GM19238 (cell line): ENCODE results near the gene ZC3H18.
A peak's percentile ranks its signal among the peaks of the same experiment; 100 is the strongest.

Experiments
- DNase-seq: peaks from one replicate; pipeline ENCODE4 v3.0.0; 2011; ENCODE audit warnings: low spot score; ENCODE audit not compliant: insufficient read length

Gene ZC3H18

DNA sequence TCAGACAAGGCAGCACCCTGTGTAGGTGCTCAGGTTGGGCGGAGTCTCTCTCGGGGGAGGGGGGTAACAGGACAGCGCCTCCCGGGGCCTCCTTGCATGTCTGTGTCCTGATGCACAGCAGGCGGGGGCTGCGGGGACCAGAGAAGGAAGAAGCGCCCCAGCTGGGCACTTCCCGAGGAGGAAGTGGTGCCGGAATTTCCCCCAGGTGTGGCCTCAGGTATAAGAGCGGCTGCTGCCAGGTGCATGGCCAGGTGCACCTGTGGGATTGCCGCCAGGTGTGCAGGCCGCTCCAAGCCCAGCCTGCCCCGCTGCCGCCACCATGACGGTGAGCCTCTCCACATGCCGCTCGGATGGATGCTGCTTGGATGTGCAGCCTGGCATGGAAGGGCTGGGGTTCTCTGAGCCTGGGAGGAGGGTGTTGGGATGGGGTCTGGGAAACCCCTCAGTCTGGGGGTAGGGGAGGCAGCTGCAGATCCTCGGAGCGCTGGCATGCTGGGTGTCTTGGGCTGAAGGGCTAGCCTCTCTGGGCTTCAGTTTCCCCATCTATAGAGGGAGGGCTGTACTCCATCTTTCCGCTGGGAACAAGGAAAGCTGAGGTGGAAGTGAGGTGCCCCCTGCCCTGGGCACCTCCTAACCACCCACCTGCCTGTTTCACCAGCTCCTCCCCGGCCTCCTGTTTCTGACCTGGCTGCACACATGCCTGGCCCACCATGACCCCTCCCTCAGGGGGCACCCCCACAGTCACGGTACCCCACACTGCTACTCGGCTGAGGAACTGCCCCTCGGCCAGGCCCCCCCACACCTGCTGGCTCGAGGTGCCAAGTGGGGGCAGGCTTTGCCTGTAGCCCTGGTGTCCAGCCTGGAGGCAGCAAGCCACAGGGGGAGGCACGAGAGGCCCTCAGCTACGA is 68.4 kb downstream of the ZC3H18 start, which contains the start of gene IL17C:
IL17C (plus strand) TSS at position 250 of the 908 bp plus-strand sequence; CDS start at position 320, 70 bp downstream.
- no peak for DNase-seq

DNA sequence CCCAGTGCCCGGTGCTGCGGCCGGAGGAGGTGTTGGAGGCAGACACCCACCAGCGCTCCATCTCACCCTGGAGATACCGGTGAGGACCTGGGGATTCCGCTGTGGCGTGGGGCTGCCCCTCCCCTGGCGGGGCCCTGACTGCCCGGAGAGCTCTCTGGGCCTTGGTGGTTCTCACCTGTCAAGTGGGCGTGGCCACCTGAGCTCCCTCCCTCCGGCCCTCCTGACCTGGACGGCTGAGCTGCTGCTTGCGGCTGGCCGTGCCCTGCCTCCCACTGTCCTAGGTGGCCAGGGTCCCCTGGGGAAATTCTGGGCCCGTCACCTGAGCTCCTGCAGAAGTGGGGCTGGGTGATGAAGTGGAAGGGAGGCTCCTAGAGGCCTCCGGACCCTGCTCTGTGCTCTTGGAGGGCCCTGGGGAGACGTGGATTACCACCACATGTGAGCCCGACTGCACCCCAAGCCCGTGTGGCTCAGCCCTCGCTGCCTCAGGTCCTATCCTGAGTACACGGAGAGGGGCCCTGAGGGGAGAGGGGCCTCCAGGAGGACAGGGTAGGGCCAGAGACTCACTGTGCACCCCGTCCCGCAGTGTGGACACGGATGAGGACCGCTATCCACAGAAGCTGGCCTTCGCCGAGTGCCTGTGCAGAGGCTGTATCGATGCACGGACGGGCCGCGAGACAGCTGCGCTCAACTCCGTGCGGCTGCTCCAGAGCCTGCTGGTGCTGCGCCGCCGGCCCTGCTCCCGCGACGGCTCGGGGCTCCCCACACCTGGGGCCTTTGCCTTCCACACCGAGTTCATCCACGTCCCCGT is 69.2 kb downstream of the ZC3H18 start:
- no peak for DNase-seq

GRCh38 chr16:88640039-88640495 is 69.9 kb downstream of the ZC3H18 start:
- no peak for DNase-seq

- no peak for DNase-seq
Measured at GRCh38 chr16:88640498-88641247, 70.5 kb downstream of the ZC3H18 start.

DNA sequence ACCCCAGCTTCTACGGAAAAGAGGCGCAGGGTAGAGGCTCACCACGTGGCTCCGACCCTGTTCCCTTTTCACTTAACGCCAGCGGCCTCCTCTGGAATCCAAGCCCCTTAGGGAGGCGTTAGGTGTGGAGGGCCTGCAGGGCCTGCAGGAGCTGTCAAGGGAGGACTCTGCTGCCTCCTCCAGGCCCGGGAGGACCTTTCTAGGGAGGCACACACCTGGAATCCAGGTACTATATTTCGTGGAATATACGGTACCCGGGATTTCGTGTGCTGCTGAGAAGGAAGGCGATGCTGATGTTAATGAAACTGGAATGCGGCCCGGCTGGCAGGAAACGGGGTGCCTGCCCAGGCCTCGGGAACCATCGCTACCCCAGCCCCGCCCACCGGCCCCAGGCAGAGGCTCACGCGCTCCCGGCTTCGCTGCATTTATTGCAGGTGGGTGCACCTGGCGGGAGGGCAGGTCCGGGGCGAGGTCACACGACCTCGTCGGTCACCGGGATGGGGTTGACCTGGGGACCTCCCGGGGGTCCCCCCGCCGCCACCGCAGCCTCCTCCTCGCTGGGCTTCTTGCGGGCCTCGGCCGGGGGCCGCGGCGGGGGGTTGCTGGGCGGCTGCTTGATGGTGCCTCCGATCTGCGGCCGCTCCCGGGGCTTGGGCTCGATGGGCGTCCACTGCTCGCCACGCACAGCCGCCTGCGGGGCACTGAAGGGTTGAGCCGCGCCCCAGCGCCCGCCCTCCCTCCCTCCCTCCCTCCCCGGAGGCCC is 72.9 kb downstream of the ZC3H18 start:
- DNase-seq: no peak

GRCh38 chr16:88643644-88643932 is 73.4 kb downstream of the ZC3H18 start:
- DNase-seq: no peak

DNA sequence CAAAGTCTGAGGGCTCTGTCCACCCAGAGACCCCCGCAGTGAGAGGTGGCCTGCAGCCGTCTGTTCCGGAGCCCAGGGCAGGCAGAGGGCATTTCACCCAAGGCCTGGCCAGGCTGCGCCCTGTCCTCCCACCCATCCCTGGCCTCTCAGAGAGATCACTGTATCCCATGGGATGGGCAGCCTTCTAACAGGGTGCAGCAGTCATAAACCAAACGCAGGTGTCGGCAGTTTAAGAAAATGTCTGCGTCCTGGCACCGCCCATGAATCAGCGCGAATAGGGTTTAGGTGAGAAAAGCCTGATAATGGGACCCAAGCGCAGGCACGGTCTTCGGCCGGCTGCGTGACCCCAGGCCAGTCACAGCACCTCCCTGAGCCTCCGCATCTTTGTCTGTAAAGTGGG is 75.3 kb downstream of the ZC3H18 start:
- no peak for DNase-seq

DNA sequence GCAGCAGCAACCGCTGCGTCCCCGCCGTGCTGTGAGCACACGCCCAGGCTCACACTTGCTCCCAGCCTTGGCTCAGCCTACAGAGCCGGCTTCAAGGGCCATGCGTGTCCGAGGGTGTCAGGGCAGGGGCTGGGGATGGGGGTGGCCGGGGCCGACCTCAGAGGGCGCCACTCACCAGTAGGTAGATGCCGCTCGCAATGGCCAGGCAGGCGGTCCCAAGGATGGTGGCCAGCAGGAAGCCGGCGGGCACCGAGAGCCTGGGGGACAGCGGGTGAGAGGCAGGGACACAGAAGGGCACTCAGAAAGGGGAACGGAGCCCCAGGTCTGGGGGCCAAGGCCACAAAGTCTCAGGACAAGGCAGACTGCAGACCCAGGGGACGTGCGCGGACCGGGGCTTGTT is 75.7 kb downstream of the ZC3H18 start:
- no peak for DNase-seq

DNA sequence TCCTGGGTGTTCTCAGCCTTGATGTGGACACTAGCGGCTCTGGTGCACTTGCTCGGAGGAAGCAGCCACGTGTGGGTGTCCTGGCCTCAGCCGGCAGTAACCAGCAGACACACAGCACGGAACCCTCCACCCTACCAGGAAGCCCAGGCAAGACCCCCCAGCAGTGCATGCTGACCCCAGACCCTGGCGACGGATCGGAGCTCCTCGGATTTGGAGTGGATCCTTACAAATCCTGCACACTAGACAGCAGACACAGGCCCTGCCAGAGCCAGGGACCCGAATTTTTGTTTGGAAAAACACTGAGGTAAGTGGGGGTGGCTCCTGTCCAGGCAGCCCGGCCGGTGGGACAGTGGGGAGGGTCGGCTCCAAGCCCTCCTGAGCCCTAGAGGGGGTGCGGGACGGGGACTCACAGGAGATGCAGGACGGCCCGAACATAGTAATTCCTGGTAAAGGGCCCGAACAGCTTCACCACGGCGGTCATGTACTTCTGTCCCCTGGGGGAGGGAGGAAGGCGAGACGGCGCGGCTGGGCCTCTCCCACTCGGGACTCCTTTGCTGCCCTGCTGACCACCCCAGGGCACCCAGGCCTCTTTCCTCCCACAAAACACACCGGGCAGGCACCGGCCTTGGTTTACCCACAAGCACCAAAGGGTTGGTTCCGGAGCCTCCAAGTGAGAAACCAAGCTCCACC is 76.3 kb downstream of the ZC3H18 start:
- no peak for DNase-seq

DNA sequence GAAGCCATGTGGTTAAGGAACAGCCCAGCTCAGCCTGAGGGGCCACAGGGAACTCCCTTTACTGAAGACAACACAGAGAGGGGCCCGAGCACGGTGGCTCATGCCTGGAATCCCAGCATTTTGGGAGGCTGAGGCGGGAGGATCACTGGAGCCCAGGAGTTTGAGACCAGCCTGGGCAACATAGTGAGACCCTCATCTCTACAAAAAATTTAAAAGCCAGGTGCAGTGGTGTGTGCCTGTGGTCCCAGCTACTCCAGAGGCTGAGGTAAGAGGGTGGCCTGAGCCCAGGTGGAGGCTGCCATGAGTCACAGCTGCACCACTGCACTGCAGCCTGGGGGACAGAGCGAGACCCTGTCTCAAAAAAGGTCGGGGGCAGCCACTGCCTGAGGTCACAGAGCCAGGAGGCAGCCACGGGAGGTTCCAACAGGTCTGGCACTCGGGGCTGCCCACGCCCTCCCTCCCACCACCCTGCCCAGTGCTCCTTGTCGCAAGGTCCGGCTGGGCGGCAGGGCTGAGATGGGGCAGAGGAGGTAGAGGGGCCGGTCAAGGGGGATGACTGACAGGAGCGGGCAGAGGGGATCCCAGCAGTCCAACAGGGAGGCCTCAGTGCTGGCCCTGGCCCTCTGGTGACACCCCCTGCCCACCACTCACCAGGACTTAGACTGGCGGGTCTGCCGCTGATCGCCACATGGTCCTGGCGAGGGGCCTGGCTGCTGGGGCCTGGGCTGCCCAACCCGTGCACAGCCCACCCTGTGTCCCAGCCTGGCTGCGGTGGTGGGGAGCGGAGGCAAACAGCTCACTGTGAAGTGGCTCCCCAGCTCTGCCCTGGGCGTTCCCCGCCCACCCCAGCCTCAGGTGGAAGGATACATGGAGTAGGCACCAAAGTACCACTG is 77.2 kb downstream of the ZC3H18 start:
- no peak for DNase-seq

- no peak for DNase-seq
Measured at GRCh38 chr16:88649195-88649923, 79.2 kb downstream of the ZC3H18 start.

DNA sequence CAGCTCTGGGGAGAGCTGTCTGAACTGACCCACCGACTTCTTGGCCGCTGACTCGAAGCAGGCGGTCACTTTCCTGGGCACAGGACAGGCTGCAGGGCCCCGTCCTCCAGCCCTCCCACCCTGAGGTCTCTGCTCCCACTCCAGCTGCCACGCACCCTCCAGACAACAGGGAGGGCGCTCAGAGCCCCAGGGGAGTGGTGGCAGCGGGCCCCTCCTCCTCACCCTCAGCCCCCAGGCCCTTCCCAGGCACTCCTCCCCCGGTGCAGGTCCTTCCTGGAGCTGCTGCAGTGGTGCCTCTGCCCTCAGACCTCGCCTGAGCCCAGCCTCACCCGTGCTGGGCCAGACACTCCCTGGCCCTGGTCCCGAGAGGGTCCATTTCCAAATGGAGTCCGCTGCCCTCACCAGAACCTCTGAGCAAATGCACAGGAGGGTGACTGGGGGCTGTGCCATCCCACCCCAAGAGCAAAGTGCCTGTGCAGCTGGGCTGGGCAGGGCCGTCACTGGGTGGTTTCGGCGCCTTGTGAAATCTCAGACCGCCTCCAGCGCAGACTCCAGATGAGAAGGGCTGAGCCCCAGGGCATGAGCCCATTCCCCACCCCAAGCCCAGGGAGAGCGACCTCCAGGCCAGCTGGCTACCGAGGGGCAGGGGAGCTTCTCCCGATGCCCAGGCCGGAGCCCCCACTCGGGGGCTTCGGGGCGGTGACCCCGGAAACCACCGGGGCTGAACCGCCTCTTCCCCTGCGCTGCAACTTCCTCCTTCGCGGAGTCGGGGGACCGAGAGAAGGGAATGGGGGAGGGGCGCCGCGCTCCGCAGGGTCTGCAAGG is 79.9 kb downstream of the ZC3H18 start:
- peak; percentile 75 for DNase-seq

- peak; percentile 99 for DNase-seq
Measured at GRCh38 chr16:88650749-88651275, 80.6 kb downstream of the ZC3H18 start, which contains the start of gene CYBA. Gene CYBA (minus strand): TSS chr16:88651053. CDS start chr16:88651013, 40 bp downstream.

DNA sequence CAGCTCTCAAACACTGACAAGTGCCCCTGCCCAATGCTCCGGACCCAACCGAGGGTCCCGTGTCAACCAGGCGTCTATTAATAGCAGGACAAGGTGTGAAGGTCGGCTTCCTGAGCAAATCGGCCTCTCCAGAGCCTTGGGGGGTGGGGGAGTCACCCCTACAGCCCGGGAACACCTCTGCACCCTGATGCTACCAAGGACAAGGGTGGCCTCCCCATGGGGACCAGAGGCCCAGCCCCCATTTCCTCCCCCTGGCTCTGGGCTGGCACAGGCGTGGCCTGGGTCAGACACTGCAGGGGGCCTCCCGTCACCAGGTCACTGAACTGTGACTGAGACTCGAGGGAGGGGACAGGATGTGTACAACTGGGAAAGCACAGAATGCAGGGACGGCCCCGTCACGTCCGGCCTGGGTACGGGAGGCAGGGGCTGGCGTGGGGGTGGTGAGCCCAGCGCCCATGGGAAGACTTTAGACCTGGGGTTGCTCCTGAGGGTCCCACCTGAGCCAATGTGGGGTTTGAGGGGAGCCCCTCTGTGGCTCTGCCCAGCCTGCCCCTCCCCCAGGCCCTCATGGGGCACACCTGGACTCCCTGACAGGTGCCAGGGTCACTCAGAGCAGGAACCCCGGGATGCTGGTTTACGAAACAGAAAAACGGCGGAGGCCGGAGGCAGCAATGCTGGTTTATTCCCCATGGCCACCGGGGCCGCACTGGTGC is 81.2 kb downstream of the ZC3H18 start:
- DNase-seq: peak; percentile 99

DNA sequence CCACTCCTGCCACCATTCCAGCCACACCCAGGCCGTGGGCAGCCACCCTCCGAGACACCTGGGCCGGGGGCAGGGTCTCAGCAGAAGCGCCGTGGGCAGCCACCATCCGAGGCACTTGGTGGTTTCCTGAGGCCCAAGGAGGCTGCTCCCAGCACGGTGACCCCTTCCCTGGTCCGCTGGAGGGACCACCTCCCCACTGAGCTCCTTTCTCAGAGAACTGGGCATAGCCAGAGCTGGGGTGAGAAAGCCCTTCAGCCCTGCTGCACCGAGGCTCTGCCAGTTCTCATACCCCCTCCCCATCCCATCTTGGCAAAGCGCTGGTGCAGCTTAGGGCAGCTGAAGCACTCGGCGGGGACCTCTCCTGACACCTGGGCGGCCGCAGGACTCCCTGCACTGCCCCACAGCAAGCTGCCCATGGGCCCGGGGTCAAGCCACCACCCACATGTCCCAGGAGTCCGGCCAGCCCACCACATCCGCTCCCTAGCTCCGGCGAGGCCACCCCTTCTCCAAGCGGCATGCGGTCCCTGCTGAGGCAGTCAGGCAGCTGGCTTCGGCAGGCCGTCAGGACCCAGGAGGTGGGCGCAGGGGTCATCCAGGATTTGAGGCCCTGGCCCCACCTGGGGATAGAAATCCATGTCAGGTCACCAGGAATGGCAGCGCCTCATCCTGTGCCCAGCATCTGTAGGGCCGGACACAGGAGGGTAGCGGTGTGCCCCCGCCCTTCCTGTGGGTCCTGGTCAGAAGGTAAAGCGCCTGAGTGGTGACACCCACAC is 82.0 kb downstream of the ZC3H18 start:
- DNase-seq: no peak

DNA sequence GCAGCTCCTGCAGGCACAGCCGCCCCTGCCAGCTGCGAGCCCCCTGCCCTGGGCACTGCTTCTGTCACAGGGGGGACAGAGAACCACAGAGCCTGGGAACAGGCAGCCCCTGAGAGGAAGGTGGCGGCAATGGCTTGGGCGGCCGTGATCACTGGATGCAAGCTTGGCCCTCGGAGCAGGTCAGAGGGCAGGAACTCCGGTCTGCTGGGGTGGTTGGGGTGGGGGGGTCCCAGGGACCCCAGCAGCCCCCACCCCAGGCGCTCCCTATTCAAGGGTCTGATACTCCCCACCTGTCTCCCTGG is 82.5 kb downstream of the ZC3H18 start:
- no peak for DNase-seq
